Mesenchymal stem cell (in vitro differentiated cells and primary cell): ENCODE data around the gene CAPN10.

Experiments used
- DNase-seq: peaks from one replicate; pipeline ENCODE4 v3.0.0-alpha.2; 2013
- H2AFZ ChIP-seq: one replicate; pipeline ENCODE4 v1.6.1; 2013; ENCODE audit warnings: low read depth, mild to moderate bottlenecking, control low read depth, inconsistent platforms, low read length, moderate library complexity
- H2AK5ac ChIP-seq: 2 replicates; pipeline ENCODE4 v1.6.1; 2013; ENCODE audit warnings: low read length, moderate library complexity, mild to moderate bottlenecking, inconsistent platforms; ENCODE audit not compliant: severe bottlenecking
- H2BK120ac ChIP-seq: one replicate; pipeline ENCODE4 v1.6.1; 2013; ENCODE audit warnings: low read depth, mild to moderate bottlenecking, inconsistent platforms, low read length, moderate library complexity
- H2BK12ac ChIP-seq, 2 experiments: one replicate each; pipeline ENCODE4 v1.6.1; 2013; ENCODE audit warnings: inconsistent platforms in 2 of 2, low read length in 2 of 2, mild to moderate bottlenecking in 2 of 2, moderate library complexity in 2 of 2, control low read depth in 1 of 2
- H2BK15ac ChIP-seq: one replicate; pipeline ENCODE4 v1.6.1; 2013; ENCODE audit warnings: mild to moderate bottlenecking, low read depth, inconsistent platforms; ENCODE audit not compliant: poor library complexity, severe bottlenecking
- H2BK5ac ChIP-seq: 2 replicates; pipeline ENCODE4 v1.6.1; 2013; ENCODE audit warnings: low read depth, mild to moderate bottlenecking, low read length, control low read depth, inconsistent platforms; ENCODE audit not compliant: poor library complexity, severe bottlenecking
- H3K14ac ChIP-seq, 2 experiments: one replicate each; pipeline ENCODE4 v1.6.1; 2013; ENCODE audit warnings: inconsistent platforms in 2 of 2, low read length in 2 of 2, control low read depth in 1 of 2, mild to moderate bottlenecking in 1 of 2, moderate library complexity in 1 of 2
- H3K18ac ChIP-seq, 2 experiments: one replicate each; pipeline ENCODE4 v1.6.1; 2013; ENCODE audit warnings: inconsistent platforms in 2 of 2, low read length in 2 of 2, control low read depth in 1 of 2, low read depth in 1 of 2, mild to moderate bottlenecking in 1 of 2
- H3K23ac ChIP-seq, 2 experiments: one replicate each; pipeline ENCODE4 v1.6.1; 2013; ENCODE audit warnings: inconsistent platforms in 2 of 2, low read length in 2 of 2, mild to moderate bottlenecking in 2 of 2, moderate library complexity in 2 of 2, control low read depth in 1 of 2
- H3K27ac ChIP-seq: 2 replicates; pipeline ENCODE4 v1.5.1; 2013; ENCODE audit warnings: mild to moderate bottlenecking, moderate library complexity, low read length, control low read depth, inconsistent platforms; ENCODE audit not compliant: poor library complexity, severe bottlenecking
- H3K27me3 ChIP-seq, 2 experiments: 2 replicates each; pipeline versions ENCODE4 v1.6.1 to v1.7.0; 2013; ENCODE audit warnings: low read length in 2 of 2, mild to moderate bottlenecking in 2 of 2, moderate library complexity in 2 of 2, control low read depth in 1 of 2, inconsistent platforms in 1 of 2; ENCODE audit not compliant: control insufficient read depth in 1 of 2, insufficient read depth in 1 of 2
- H3K36me3 ChIP-seq, 2 experiments: 2 replicates each; pipeline versions ENCODE4 v1.6.1 to v1.7.0; 2013; ENCODE audit warnings: low read length in 2 of 2, control low read depth in 1 of 2, inconsistent platforms in 1 of 2, low read depth in 1 of 2, mild to moderate bottlenecking in 1 of 2; ENCODE audit not compliant: insufficient read depth in 2 of 2, control insufficient read depth in 1 of 2
- H3K4ac ChIP-seq, 2 experiments: one replicate each; pipeline ENCODE4 v1.6.1; 2013; ENCODE audit warnings: inconsistent platforms in 2 of 2, low read length in 2 of 2, mild to moderate bottlenecking in 2 of 2, moderate library complexity in 2 of 2, control low read depth in 1 of 2, low read depth in 1 of 2
- H3K4me1 ChIP-seq: 2 replicates; pipeline ENCODE4 v1.6.1; 2013; ENCODE audit warnings: low read depth, low read length, control low read depth; ENCODE audit not compliant: control insufficient read depth, insufficient read depth
- H3K4me2 ChIP-seq: 2 replicates; pipeline ENCODE4 v1.6.1; 2013; ENCODE audit warnings: low read length, mild to moderate bottlenecking, inconsistent platforms; ENCODE audit not compliant: poor library complexity, severe bottlenecking
- H3K4me3 ChIP-seq, 2 experiments: 2 replicates each; pipeline versions ENCODE4 v1.5.1 to v1.7.0; 2013; ENCODE audit warnings: low read length in 2 of 2, mild to moderate bottlenecking in 2 of 2, control low read depth in 1 of 2, low read depth in 1 of 2; ENCODE audit not compliant: insufficient read depth in 1 of 2
- H3K79me1 ChIP-seq: replicated peaks from 2 replicates; pipeline ENCODE4 v1.6.1; 2013; ENCODE audit warnings: mild to moderate bottlenecking, control low read depth, low read length, inconsistent platforms; ENCODE audit not compliant: poor library complexity, severe bottlenecking
- H3K9ac ChIP-seq: 2 replicates; pipeline ENCODE4 v1.7.0; 2013; ENCODE audit warnings: mild to moderate bottlenecking, low read length, moderate library complexity
- H3K9me3 ChIP-seq: 2 replicates; pipeline ENCODE4 v1.7.0; 2013; ENCODE audit warnings: mild to moderate bottlenecking, low read length; ENCODE audit not compliant: control insufficient read depth
- H4K8ac ChIP-seq: one replicate; pipeline ENCODE4 v1.6.1; 2013; ENCODE audit warnings: inconsistent platforms, mild to moderate bottlenecking, low read length, moderate library complexity
- H4K91ac ChIP-seq: one replicate; pipeline ENCODE4 v1.6.1; 2013; ENCODE audit warnings: mild to moderate bottlenecking, low read length, inconsistent platforms
- WGBS: methylation state at CpG from one replicate; pipeline ENCODE4 v1.1.7; 2013; ENCODE audit warnings: mixed read lengths; 5-methylcytosine and 5-hydroxymethylcytosine counted together

The CAPN10 gene

DNA sequence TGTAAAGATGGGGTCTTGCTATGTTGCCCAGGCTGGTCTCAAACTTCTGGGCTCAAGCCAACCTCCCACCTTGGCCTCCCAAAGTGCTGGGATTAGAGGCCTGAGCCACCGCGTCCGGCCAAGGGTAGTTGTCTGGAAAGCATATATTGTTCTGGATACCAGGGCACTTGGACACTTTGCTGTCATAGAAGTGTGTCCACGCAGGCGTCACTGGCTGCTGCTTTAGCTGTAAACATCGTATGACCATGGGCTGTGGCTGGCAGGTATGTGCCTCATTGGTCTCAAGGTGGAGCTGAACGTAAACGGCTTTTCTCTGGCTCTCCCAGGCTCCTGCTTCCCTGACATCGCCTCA is 35.5 kb downstream of the CAPN10 start:
- Histone ChIP-seq H3K36me3 (no peaks in the 10 kb centered on the region), H2BK15ac (no peak overlapping the region), H4K8ac (no peak overlapping the region), H2BK5ac (no peak overlapping the region), H3K4me2 (no peak overlapping the region), H3K14ac (no peak overlapping the region), H3K27ac (no peak overlapping the region), H3K4me3 (no peak overlapping the region), H3K9me3 (no peaks in the 10 kb centered on the region), H2BK12ac (no peak overlapping the region), H2AFZ (no peak overlapping the region), H2AK5ac (no peak overlapping the region), H3K79me1 (no peaks in the 10 kb centered on the region), H3K4ac (no peak overlapping the region), H4K91ac (no peak overlapping the region), H3K18ac (no peak overlapping the region), H3K23ac (no peak overlapping the region), H3K27me3 (no peaks in the 10 kb centered on the region), H2BK120ac (no peak overlapping the region), H3K9ac (no peak overlapping the region), H3K4me1 (peaks cover 12% of the 10 kb centered on the region)
- no peak for DNase-seq
- WGBS = 86% methylated on average over 8 of the region's 9 CpGs

DNA sequence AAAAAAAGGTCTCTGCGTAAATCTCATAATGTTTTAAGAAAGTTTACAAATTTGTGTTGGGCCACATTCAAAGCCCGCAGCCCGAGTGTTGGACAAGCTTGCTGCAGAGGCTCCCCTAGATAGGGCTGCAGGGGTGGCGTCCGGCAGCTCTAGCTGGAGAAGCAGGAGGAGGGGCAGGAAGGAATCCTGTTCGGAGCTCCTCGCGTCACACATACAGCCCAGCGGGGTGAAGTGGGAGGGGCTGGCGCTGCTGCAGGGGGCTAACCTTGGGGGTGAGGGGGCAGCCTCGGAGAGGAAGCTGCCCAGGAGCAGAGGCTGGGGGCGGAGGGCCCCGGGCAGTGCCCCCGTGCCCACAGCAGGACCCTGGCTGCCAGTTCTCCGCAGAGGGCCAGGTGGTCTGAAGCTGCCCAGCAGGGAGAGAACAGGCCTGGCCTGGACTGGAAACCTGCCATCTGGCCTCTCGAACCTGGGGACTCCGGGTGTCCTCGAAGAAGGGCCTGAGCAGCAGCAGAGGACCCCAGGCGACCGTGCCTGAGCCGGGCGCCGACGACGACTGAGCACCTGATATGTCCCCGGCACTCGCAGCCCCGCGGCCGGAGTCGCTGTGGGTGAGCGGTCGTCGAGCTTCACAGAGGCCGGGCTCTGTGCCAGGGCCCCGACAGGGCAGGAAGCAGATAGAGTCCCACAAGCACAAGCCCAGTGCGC is 36.1 kb downstream of the CAPN10 start:
- Histone ChIP-seq H2AK5ac (no peak overlapping the region), H3K4me1 (peaks cover 12% of the 10 kb centered on the region), H3K4me2 (no peak overlapping the region), H3K27me3 (peaks cover 0 to 1% of the 10 kb centered on the region in 2 experiments), H4K91ac (no peak overlapping the region), H3K9ac (no peak overlapping the region), H2BK12ac (no peak overlapping the region), H3K4ac (no peak overlapping the region), H4K8ac (no peak overlapping the region), H3K4me3 (no peak overlapping the region), H3K79me1 (no peaks in the 10 kb centered on the region), H2AFZ (no peak overlapping the region), H2BK120ac (no peak overlapping the region), H2BK5ac (no peak overlapping the region), H2BK15ac (no peak overlapping the region), H3K23ac (no peak overlapping the region), H3K9me3 (no peaks in the 10 kb centered on the region), H3K14ac (no peak overlapping the region), H3K18ac (no peak overlapping the region), H3K27ac (no peak overlapping the region), H3K36me3 (no peaks in the 10 kb centered on the region)
- 90% methylated on average over 33 of the region's 37 CpGs for WGBS
- no peak for DNase-seq

GRCh38 chr2:240623531-240624010 is 37.0 kb downstream of the CAPN10 start:
- Histone ChIP-seq H3K27me3 (peaks cover 0 to 10% of the 10 kb centered on the region in 2 experiments), H3K79me1 (no peaks in the 10 kb centered on the region), H2AFZ (no peak overlapping the region), H2BK12ac (no peak overlapping the region), H3K9ac (no peak overlapping the region), H3K27ac (no peak overlapping the region), H3K4me2 (no peak overlapping the region), H2BK5ac (no peak overlapping the region), H2BK120ac (no peak overlapping the region), H3K4me3 (no peak overlapping the region), H3K14ac (no peak overlapping the region), H3K36me3 (no peaks in the 10 kb centered on the region), H3K18ac (no peak overlapping the region), H2BK15ac (no peak overlapping the region), H2AK5ac (no peak overlapping the region), H3K4me1 (peaks cover 12% of the 10 kb centered on the region), H3K9me3 (no peaks in the 10 kb centered on the region), H3K4ac (no peak overlapping the region), H3K23ac (no peak overlapping the region), H4K91ac (no peak overlapping the region), H4K8ac (no peak overlapping the region)
- DNase-seq = no peak
- 90% methylated on average over 9 of the region's 10 CpGs for WGBS

DNA sequence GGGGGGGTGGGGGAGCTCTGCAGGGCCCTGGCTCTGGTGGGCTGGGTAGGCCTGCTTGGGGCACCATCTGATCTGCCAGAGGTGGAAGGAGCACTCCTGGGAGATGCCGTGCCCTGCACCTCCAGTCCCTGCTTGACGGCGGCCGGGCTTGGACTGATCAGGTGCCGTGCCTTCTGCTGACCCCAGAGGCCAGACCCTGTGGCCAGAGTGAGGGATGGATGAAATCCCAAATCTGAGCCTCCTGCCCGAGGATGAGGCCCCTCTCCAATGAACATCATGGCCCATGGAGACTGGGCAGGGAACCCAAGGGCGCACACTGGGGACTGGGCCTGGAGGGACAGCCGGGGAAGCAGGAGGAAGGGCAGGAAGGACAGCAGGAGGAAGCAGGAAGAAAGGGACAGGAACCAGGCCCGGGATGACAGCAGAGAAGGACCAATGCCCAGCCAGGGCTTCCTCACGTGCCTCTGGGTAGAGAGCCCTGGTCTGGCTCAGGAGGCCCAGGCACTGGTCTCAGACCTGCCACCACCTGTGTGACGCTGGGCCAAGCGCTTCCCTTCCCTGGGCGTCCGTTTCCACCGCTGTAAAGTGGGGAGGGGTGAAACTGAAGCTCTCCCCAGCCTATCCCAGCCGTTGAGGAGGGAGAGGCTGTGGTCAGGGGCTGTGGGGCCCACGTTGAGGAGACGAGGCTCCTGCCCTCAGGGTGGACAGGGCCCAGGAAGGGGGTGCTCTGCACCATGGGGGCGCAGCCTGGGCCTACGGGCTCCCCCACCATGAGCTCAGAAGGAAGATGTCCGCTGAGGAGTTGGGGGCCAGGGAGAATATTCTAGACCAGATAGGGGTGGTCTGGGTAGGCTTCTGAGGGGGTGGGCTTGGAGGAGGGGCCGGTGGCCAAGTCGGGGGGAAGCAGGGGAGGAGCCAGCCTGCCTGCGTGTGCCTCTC is 37.7 kb downstream of the CAPN10 start:
- H3K14ac ChIP-seq = no peak overlapping the region
- H3K18ac ChIP-seq = no peak overlapping the region
- 84% methylated on average over 23 of the region's 24 CpGs for WGBS
- peaks cover 12% of the 10 kb centered on the region for H3K4me1 ChIP-seq
- no peak overlapping the region for H2BK15ac ChIP-seq
- H3K4me2 ChIP-seq = no peak overlapping the region
- H3K23ac ChIP-seq = no peak overlapping the region
- no peak overlapping the region for H2AK5ac ChIP-seq
- no peak overlapping the region for H3K27ac ChIP-seq
- no peak overlapping the region for H2BK120ac ChIP-seq
- no peak overlapping the region for H3K4ac ChIP-seq
- H3K27me3 ChIP-seq = peaks cover 0 to 17% of the 10 kb centered on the region in 2 experiments
- H2BK5ac ChIP-seq = no peak overlapping the region
- peak overlapping the region in 1 of 2 experiments; percentile 6 for H3K4me3 ChIP-seq
- DNase-seq = no peak
- no peaks in the 10 kb centered on the region for H3K36me3 ChIP-seq
- peak overlapping the region; percentile 64 for H4K91ac ChIP-seq
- H2BK12ac ChIP-seq = no peak overlapping the region
- no peak overlapping the region for H4K8ac ChIP-seq
- H3K9me3 ChIP-seq = no peaks in the 10 kb centered on the region
- H3K9ac ChIP-seq = no peak overlapping the region
- H3K79me1 ChIP-seq = no peaks in the 10 kb centered on the region
- no peak overlapping the region for H2AFZ ChIP-seq
